HG02678 (cell line): Measurements from ENCODE around the gene KCP.

Source experiments
- ATAC-seq: cut with Tn5 transposase; IDR thresholded peaks from one replicate; pipeline ENCODE4 v1.9.1; 2021; ENCODE audit warnings: mild to moderate bottlenecking, moderate library complexity; ENCODE audit not compliant: unreplicated experiment

Gene KCP

GRCh38 chr7:128830231-128831177 is 80.0 kb downstream of the KCP start, which contains the start of gene FLNC:
Gene FLNC (plus strand): TSS chr7:128830406. CDS start chr7:128830638, 232 bp downstream.
- no peak for ATAC-seq

- no peak for ATAC-seq
Observed at GRCh38 chr7:128829391-128830166, 80.9 kb downstream of the KCP start.

DNA sequence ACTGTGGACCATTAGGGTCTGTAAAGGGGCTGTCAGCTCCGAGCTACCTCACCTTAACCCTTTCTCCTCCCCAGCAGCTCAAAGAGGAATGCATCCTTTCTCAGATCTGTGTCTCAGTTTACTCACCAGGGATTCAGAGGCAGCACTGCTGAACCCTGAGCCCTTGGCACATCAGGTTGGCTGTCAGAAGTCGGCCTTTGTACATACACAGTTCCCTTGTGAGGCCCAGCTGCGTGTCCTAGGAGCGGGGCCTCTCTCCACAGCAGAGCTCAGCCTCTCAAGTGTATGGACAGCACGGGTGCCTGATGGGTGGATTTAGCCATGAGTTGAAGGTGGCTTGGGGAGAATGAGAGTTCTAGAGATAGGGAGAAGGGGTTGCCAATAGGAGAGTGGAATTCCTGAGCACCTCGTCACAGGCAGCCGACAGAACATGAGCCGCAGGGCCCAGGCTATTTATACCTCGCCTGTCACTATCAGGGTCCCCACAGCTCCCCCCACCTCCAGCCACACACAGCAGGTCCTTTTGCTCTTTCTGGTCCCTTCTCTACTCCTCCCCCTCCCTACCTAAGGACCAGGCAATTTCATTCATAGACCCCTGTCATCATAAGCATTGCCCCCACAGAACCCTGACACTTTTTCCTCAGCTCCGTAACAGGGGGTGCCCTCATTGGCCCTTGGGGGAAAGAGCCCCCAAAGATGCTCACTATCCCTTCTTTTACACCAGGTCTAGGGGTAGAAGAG is 82.4 kb downstream of the KCP start:
- no peak for ATAC-seq

DNA sequence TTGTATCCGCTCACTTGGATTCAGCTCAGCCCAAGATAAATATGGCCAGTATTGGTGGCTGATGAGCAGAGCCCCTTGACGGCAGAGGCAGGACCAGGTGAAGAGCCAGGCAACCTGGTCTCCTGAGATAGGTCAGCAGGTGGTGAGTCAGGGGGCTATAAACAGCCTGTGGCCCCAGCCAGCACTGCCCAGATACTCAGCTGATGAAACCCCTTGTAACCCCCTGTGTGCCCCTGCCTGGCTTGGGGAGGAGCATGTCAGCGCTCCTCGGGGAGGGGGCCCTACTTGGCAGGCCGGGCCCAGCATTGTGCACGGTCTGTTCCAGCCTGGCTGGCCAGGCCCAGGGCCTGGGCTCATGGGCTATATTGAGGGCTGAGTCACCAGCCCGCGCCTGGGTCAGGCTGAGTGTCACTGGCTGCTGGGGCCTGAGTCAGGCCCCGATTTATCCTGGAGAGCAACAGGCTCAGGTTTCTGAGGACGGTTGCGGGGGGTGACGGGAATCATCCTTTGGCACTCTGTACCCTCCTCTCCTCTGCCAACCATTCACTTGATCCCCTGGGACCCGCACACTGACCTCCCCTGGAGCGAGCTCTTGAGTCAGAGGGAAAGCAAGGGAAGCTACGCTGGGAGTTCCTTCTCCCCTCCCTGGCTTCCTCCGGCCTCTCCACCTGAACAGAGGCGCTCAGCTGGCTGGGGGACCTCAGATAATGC is 83.1 kb downstream of the KCP start:
- ATAC-seq, result no peak

- ATAC-seq, result no peak
Observed at GRCh38 chr7:128826916-128827247, 83.6 kb downstream of the KCP start.
